Stimulated activated naive CD4-positive, alpha-beta T cell treated with Interleukin-2 at 50 U/mL for 16 hours (primary cell): Measurements from ENCODE around the gene PSENEN.

ENCODE experiments used
- DNase-seq: peaks from one replicate; lab custom pipeline; 2025; lab: John Stamatoyannopoulos, UW

Gene PSENEN

GRCh38 chr19:35745328-35746086, at the start of gene PSENEN, which contains the start of gene U2AF1L4:
PSENEN (plus strand) TSS chr19:35745651; CDS start chr19:35745931, 280 bp downstream.
U2AF1L4 (minus strand) TSS chr19:35745418; CDS start chr19:35745391, 27 bp downstream.
- DNase-seq, result peak; percentile 93

GRCh38 chr19:35695895-35696422, 49.5 kb upstream of the PSENEN start:
- no peak for DNase-seq

- DNase-seq, result no peak
These were observed 48.6 kb upstream of the PSENEN start for GRCh38 chr19:35696835-35697234.

- peak; percentile 94 for DNase-seq
These were observed 43.0 kb upstream of the PSENEN start for GRCh38 chr19:35702223-35703012.

GRCh38 chr19:35703343-35703742, 42.1 kb upstream of the PSENEN start:
- DNase-seq, result no peak

GRCh38 chr19:35704218-35704617, 41.2 kb upstream of the PSENEN start, which contains the start of gene ZBTB32:
ZBTB32 (plus strand) TSS chr19:35704558; CDS start chr19:35714627, 10,069 bp downstream.
- DNase-seq, result no peak

GRCh38 chr19:35708391-35708790, 37.1 kb upstream of the PSENEN start:
- no peak for DNase-seq

GRCh38 chr19:35710784-35711723, 34.4 kb upstream of the PSENEN start:
- peak; percentile 59 for DNase-seq

- peak; percentile 53 for DNase-seq
These were observed 32.6 kb upstream of the PSENEN start for GRCh38 chr19:35712567-35713505.

- DNase-seq, result no peak
These were observed 32.0 kb upstream of the PSENEN start for GRCh38 chr19:35713506-35713850.

- no peak for DNase-seq
These were observed 31.5 kb upstream of the PSENEN start for GRCh38 chr19:35713904-35714495.

- no peak for DNase-seq
These were observed 30.7 kb upstream of the PSENEN start for GRCh38 chr19:35714601-35715354.

GRCh38 chr19:35715355-35715809, 30.1 kb upstream of the PSENEN start:
- DNase-seq, result no peak

GRCh38 chr19:35715981-35716800, 29.3 kb upstream of the PSENEN start:
- no peak for DNase-seq

GRCh38 chr19:35716801-35717664, 28.4 kb upstream of the PSENEN start:
- peak; percentile 98 for DNase-seq

GRCh38 chr19:35717665-35718344, 27.6 kb upstream of the PSENEN start, which contains the start of gene KMT2B:
KMT2B (plus strand) TSS chr19:35718003; CDS start chr19:35718019, 16 bp downstream.
- no peak for DNase-seq
